GM10266 (cell line): ENCODE data around the gene DDX54.
"Not testable (repeated sequence)": the region's sequence is repeated elsewhere in the genome, so short reads cannot be mapped to it uniquely, and the experiment has no call there.

Experiments used
- DNase-seq: peaks from one replicate; pipeline ENCODE4 v3.0.0; 2012; ENCODE audit errors: extremely low spot score
- CTCF ChIP-seq: IDR thresholded peaks from 2 replicates; pipeline ENCODE4 v1.5.1; 2012; ENCODE audit warnings: mild to moderate bottlenecking, low read depth; ENCODE audit not compliant: control insufficient read depth, insufficient read depth; ENCODE audit errors: missing control alignments

DDX54 gene

GRCh38 chr12:113214895-113215400 lies 29.7 kb upstream of the DDX54 start:
- no peak for DNase-seq
- no peak for TF ChIP-seq CTCF

GRCh38 chr12:113211160-113211559 lies 25.9 kb upstream of the DDX54 start:
- no peak for TF ChIP-seq CTCF
- no peak for DNase-seq

GRCh38 chr12:113208041-113208934 lies 23.0 kb upstream of the DDX54 start:
- no peak for TF ChIP-seq CTCF

GRCh38 chr12:113207613-113208040 lies 22.3 kb upstream of the DDX54 start:
- TF ChIP-seq CTCF: no peak
- DNase-seq: no peak

More at GRCh38 chr12:113208041-113208934, 23.0 kb upstream of the DDX54 start:
- DNase-seq: peak; percentile 79

- not testable (repeated sequence) for DNase-seq
Measured at GRCh38 chr12:113206802-113207201, 21.5 kb upstream of the DDX54 start.

GRCh38 chr12:113204804-113205203 lies 19.5 kb upstream of the DDX54 start:
- no peak for DNase-seq
- TF ChIP-seq CTCF: no peak

- no peak for TF ChIP-seq CTCF
- no peak for DNase-seq
Measured at GRCh38 chr12:113203852-113204760, 18.8 kb upstream of the DDX54 start.
